H9 (cell line): Measurements from ENCODE around the gene TMED8. TPM values are rescaled to one million over a fixed set of nuclear protein-coding genes. Genes with fewer than 3 reads are reported as not detected.

Experiments
- DNase-seq: peaks from one replicate; pipeline ENCODE4 v3.0.0-alpha.2; 2017
- H2AFZ ChIP-seq: one replicate; pipeline ENCODE4 v1.6.1; 2013; ENCODE audit warnings: mild to moderate bottlenecking, low read length, control low read depth, moderate library complexity
- H2AK5ac ChIP-seq: 2 replicates; pipeline ENCODE4 v1.6.1; 2013; ENCODE audit warnings: low read length, control low read depth, mixed read lengths; ENCODE audit not compliant: insufficient read length
- H2BK120ac ChIP-seq: one replicate; pipeline ENCODE4 v1.6.1; 2013; ENCODE audit warnings: low read depth, mild to moderate bottlenecking, low read length, control low read depth, inconsistent platforms; ENCODE audit not compliant: poor library complexity, severe bottlenecking
- H2BK12ac ChIP-seq: 2 replicates; pipeline ENCODE4 v1.6.1; 2013; ENCODE audit warnings: low read length, control low read depth, mixed read lengths, low read depth; ENCODE audit not compliant: insufficient read length
- H2BK15ac ChIP-seq: 2 replicates; pipeline ENCODE4 v1.6.1; 2013; ENCODE audit warnings: low read depth, low read length, control low read depth
- H2BK20ac ChIP-seq: one replicate; pipeline ENCODE4 v1.6.1; 2013; ENCODE audit warnings: low read depth, mild to moderate bottlenecking, low read length, control low read depth, inconsistent platforms; ENCODE audit not compliant: poor library complexity, severe bottlenecking
- H2BK5ac ChIP-seq: 2 replicates; pipeline ENCODE4 v1.6.1; 2013; ENCODE audit warnings: low read length, control low read depth, mixed read lengths; ENCODE audit not compliant: insufficient read length
- H3K14ac ChIP-seq: 2 replicates; pipeline ENCODE4 v1.6.1; 2013; ENCODE audit warnings: low read length, control low read depth; ENCODE audit not compliant: insufficient read depth
- H3K18ac ChIP-seq: 2 replicates; pipeline ENCODE4 v1.6.1; 2013; ENCODE audit warnings: low read depth, mild to moderate bottlenecking, mixed read lengths, low read length, control low read depth; ENCODE audit not compliant: insufficient read length
- H3K23ac ChIP-seq: 2 replicates; pipeline ENCODE4 v1.6.1; 2013; ENCODE audit warnings: low read length, control low read depth, mixed read lengths, low read depth; ENCODE audit not compliant: insufficient read length
- H3K23me2 ChIP-seq: 2 replicates; pipeline ENCODE4 v1.6.1; 2013; ENCODE audit warnings: low read depth, mild to moderate bottlenecking, mixed read lengths, low read length, control low read depth; ENCODE audit not compliant: insufficient read length, poor library complexity, severe bottlenecking
- H3K27ac ChIP-seq: 2 replicates; pipeline ENCODE4 v1.5.1; 2013; ENCODE audit warnings: low read length, control low read depth, mixed read lengths, low read depth; ENCODE audit not compliant: insufficient read length
- H3K27me3 ChIP-seq: 2 replicates; pipeline ENCODE4 v1.6.1; 2013; ENCODE audit warnings: low read length, control low read depth, inconsistent platforms; ENCODE audit not compliant: insufficient read depth
- H3K4ac ChIP-seq: 2 replicates; pipeline ENCODE4 v1.6.1; 2013; ENCODE audit warnings: low read depth, mild to moderate bottlenecking, control low read depth, inconsistent platforms, low read length, moderate library complexity
- H3K4me1 ChIP-seq: 2 replicates; pipeline ENCODE4 v1.6.1; 2013; ENCODE audit warnings: low read length, control low read depth, inconsistent platforms; ENCODE audit not compliant: insufficient read depth
- H3K4me2 ChIP-seq: 2 replicates; pipeline ENCODE4 v1.6.1; 2013; ENCODE audit warnings: low read length, control low read depth, mixed read lengths; ENCODE audit not compliant: insufficient read length, insufficient read depth
- H3K56ac ChIP-seq: 2 replicates; pipeline ENCODE4 v1.6.1; 2013; ENCODE audit warnings: low read depth, mild to moderate bottlenecking, mixed read lengths, low read length, control low read depth; ENCODE audit not compliant: insufficient read length
- H3K79me1 ChIP-seq: 2 replicates; pipeline ENCODE4 v1.6.1; 2013; ENCODE audit warnings: low read depth, mild to moderate bottlenecking, moderate library complexity, low read length, control low read depth, inconsistent platforms; ENCODE audit not compliant: insufficient read depth, poor library complexity, severe bottlenecking
- H3K79me2 ChIP-seq: 2 replicates; pipeline ENCODE4 v1.6.1; 2013; ENCODE audit warnings: low read length, control low read depth, inconsistent platforms; ENCODE audit not compliant: insufficient read depth
- H3K9ac ChIP-seq: 2 replicates; pipeline ENCODE4 v1.6.1; 2013; ENCODE audit warnings: low read length, control low read depth, mixed read lengths; ENCODE audit not compliant: insufficient read length; ENCODE audit errors: extremely low read depth
- H3K9me3 ChIP-seq: one replicate; pipeline ENCODE4 v1.6.1; 2013; ENCODE audit warnings: low read depth, low read length, inconsistent platforms; ENCODE audit not compliant: control insufficient read depth
- H3T11ph ChIP-seq: one replicate; pipeline ENCODE4 v1.6.1; 2013; ENCODE audit warnings: mild to moderate bottlenecking, low read length, control low read depth, inconsistent platforms
- H4K20me1 ChIP-seq: one replicate; pipeline ENCODE4 v1.6.1; 2013; ENCODE audit not compliant: control insufficient read depth, insufficient read length, insufficient read depth
- H4K5ac ChIP-seq: 2 replicates; pipeline ENCODE4 v1.6.1; 2013; ENCODE audit warnings: low read depth, mild to moderate bottlenecking, mixed read lengths, low read length, control low read depth; ENCODE audit not compliant: insufficient read length
- H4K8ac ChIP-seq: replicated peaks from 2 replicates; pipeline ENCODE4 v1.6.1; 2013; ENCODE audit warnings: low read length, control low read depth, mixed read lengths, low read depth; ENCODE audit not compliant: insufficient read length
- H4K91ac ChIP-seq: 2 replicates; pipeline ENCODE4 v1.6.1; 2013; ENCODE audit warnings: low read depth, mild to moderate bottlenecking, moderate library complexity, mixed read lengths, low read length, control low read depth; ENCODE audit not compliant: insufficient read length
- H3K27ac Mint-ChIP-seq, 3 experiments: 2 replicates in 2 of 3; 3 replicates in 1 of 3; pipeline ENCODE4 v1.8.0; 2020 to 2021; ENCODE audit warnings: mixed read lengths in 3 of 3, mild to moderate bottlenecking in 1 of 3, moderate library complexity in 1 of 3
- H3K27me3 Mint-ChIP-seq: 2 replicates; pipeline ENCODE4 v1.8.0; 2021; ENCODE audit warnings: low read depth, mild to moderate bottlenecking, moderate library complexity, mixed read lengths
- H3K36me3 Mint-ChIP-seq, 3 experiments: 2 replicates in 2 of 3; 3 replicates in 1 of 3; pipeline ENCODE4 v1.8.0; 2020 to 2021; ENCODE audit warnings: low read depth in 3 of 3, mixed read lengths in 3 of 3; ENCODE audit not compliant: insufficient read depth in 1 of 3
- H3K4me1 Mint-ChIP-seq, 2 experiments: 2 replicates each; pipeline ENCODE4 v1.8.0; 2020; ENCODE audit warnings: mixed read lengths in 2 of 2
- H3K4me3 Mint-ChIP-seq, 2 experiments: 2 replicates in 1 of 2; 3 replicates in 1 of 2; pipeline ENCODE4 v1.8.0; 2020 to 2021; ENCODE audit warnings: mild to moderate bottlenecking in 2 of 2, mixed read lengths in 2 of 2, moderate library complexity in 1 of 2
- H3K9me3 Mint-ChIP-seq, 2 experiments: 2 replicates in 1 of 2; 3 replicates in 1 of 2; pipeline ENCODE4 v1.8.0; 2020; ENCODE audit warnings: mild to moderate bottlenecking in 2 of 2, mixed read lengths in 2 of 2, moderate library complexity in 1 of 2
- WGBS: extraction: QIAGEN DNeasy Blood & Tissue Kit; methylation state at CpG from one replicate; pipeline ENCODE4 v1.1.7; 2013; ENCODE audit warnings: missing lambda C conversion rate, low lambda C conversion rate, mixed read lengths; ENCODE audit not compliant: insufficient read length; ENCODE audit errors: extremely low coverage; 5-methylcytosine and 5-hydroxymethylcytosine counted together
- total RNA-seq: library from RNA; stranded (reverse); gene quantifications from 2 replicates; pipeline ENCODE4 v1.2.1, GENCODE V29; 2021
- TF ChIP-seq, protein P1 (sequence below): fragments of 200-600 bp; sonication (generic); conservative IDR thresholded peaks from 3 replicates; pipeline ENCODE4 v1.8.0; 2021; ENCODE audit warnings: antibody characterized with exemption, mild to moderate bottlenecking

TMED8 gene
- total RNA-seq, 1 experiment from 2014 or later: 9.5 TPM

DNA sequence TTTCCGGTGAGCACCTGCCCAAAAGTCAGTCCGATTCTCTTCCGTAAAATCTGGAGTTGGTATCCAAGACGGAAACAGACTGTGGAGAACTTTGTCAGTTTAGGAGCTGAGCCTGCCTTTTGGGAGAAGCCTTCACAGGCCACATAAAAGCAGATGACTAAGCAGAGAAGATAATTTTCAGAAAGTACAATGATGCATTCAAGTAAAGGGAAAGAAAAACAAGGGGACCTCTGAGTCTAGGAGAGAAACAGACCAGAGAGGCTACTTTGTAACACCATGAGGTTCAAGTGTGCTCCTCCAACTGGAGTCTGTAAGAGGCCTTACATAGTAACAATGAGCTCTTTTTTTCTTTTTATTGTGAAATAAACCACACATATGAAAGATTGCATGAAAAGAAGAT is 21.1 kb downstream of the TMED8 start:
- Histone ChIP-seq H3K23me2 (no peaks in the 10 kb centered on the region), H2BK5ac (no peak overlapping the region), H3K23ac (no peak overlapping the region), H4K8ac (no peak overlapping the region), H2BK15ac (no peak overlapping the region), H3K56ac (no peak overlapping the region), H4K5ac (no peak overlapping the region), H2BK20ac (no peak overlapping the region), H2BK120ac (no peak overlapping the region), H3K79me2 (no peaks in the 10 kb centered on the region), H3T11ph (no peak overlapping the region), H3K79me1 (no peaks in the 10 kb centered on the region), H3K4ac (no peak overlapping the region), H3K14ac (no peak overlapping the region), H3K4me1 (no peaks in the 10 kb centered on the region), H4K91ac (no peak overlapping the region), H4K20me1 (no peaks in the 10 kb centered on the region), H3K9me3 (no peaks in the 10 kb centered on the region), H3K27me3 (no peaks in the 10 kb centered on the region), H3K27ac (no peak overlapping the region), H3K4me2 (no peak overlapping the region), H2AK5ac (no peak overlapping the region), H2AFZ (no peak overlapping the region), H3K18ac (no peak overlapping the region), H3K9ac (no peak overlapping the region), H2BK12ac (no peak overlapping the region)
- WGBS: no CpG with 5 or more reads among the region's 4 CpGs
- H3K36me3 Mint-ChIP-seq: no peaks in the 10 kb centered on the region
- DNase-seq: no peak
- no peaks in the 10 kb centered on the region for H3K4me1 Mint-ChIP-seq
- no peak overlapping the region for H3K4me3 Mint-ChIP-seq
- H3K9me3 Mint-ChIP-seq: no peaks in the 10 kb centered on the region
- no peaks in the 10 kb centered on the region for H3K27me3 Mint-ChIP-seq
- no peak overlapping the region for H3K27ac Mint-ChIP-seq
- TF ChIP-seq, protein P1, sequence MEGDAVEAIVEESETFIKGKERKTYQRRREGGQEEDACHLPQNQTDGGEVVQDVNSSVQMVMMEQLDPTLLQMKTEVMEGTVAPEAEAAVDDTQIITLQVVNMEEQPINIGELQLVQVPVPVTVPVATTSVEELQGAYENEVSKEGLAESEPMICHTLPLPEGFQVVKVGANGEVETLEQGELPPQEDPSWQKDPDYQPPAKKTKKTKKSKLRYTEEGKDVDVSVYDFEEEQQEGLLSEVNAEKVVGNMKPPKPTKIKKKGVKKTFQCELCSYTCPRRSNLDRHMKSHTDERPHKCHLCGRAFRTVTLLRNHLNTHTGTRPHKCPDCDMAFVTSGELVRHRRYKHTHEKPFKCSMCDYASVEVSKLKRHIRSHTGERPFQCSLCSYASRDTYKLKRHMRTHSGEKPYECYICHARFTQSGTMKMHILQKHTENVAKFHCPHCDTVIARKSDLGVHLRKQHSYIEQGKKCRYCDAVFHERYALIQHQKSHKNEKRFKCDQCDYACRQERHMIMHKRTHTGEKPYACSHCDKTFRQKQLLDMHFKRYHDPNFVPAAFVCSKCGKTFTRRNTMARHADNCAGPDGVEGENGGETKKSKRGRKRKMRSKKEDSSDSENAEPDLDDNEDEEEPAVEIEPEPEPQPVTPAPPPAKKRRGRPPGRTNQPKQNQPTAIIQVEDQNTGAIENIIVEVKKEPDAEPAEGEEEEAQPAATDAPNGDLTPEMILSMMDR: no peak
